Measurements from ENCODE around the gene RPTOR. TPM values are rescaled to one million over a fixed set of nuclear protein-coding genes. Genes with fewer than 3 reads are reported as not detected.
"Not testable (repeated sequence)": the region's sequence is repeated elsewhere in the genome, so short reads cannot be mapped to it uniquely, and the experiment has no call there.

Gene RPTOR
- total RNA-seq, 4 donors from 2014 or later = 19.0 to 48.3 (median 27.3) TPM

DNA sequence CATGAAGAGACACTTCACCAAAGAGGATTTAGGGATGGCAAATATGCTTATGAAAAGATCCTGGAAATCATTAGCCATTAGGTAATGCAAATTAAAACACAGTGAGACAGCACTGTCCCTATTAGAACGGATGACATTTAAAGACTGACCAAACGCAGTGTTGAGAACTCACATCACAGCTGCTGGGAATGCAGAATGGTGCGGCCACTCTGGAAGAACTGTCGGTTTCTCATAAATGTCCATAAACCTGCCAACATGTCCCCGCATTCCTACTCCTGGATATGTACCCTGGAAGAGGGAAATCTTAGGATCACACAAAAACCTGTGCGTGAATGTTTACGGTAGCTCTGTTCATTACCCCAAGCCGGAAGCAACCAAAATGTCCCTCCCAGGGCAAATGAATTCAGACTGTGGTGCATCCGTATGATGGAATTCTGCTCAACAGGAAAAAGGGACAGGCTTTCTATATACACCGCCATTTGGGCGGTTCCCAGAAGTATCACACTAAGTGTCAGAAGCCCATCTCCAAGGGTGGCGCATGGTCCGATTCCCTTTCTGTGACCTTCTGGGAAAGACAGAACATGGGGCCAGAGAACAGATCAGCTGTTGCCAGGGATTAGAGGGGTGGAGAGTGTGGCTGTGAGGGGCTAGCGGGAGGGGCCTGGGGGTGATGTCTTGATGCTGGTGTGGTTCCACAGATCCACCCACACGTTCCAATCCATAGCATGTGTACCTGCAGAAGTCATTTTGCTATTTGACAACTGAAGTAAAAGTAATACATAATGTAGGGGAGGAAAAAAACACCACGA is 249.8 kb downstream of the RPTOR start:
- Histone ChIP-seq H3K9me3 (no peaks in the 10 kb centered on the region), H3K4me1 (peaks cover 0 to 7% of the 10 kb centered on the region in 2 donors), H3K27me3 (no peaks in the 10 kb centered on the region), H3K27ac (peak overlapping the region in 1 of 2 donors; percentile 58), H3K36me3 (no peaks in the 10 kb centered on the region), H3K4me3 (no peak overlapping the region)
- TF ChIP-seq POLR2A (IDR thresholded peaks at IDR 0.05) = no peak
- TF ChIP-seq, protein P1, sequence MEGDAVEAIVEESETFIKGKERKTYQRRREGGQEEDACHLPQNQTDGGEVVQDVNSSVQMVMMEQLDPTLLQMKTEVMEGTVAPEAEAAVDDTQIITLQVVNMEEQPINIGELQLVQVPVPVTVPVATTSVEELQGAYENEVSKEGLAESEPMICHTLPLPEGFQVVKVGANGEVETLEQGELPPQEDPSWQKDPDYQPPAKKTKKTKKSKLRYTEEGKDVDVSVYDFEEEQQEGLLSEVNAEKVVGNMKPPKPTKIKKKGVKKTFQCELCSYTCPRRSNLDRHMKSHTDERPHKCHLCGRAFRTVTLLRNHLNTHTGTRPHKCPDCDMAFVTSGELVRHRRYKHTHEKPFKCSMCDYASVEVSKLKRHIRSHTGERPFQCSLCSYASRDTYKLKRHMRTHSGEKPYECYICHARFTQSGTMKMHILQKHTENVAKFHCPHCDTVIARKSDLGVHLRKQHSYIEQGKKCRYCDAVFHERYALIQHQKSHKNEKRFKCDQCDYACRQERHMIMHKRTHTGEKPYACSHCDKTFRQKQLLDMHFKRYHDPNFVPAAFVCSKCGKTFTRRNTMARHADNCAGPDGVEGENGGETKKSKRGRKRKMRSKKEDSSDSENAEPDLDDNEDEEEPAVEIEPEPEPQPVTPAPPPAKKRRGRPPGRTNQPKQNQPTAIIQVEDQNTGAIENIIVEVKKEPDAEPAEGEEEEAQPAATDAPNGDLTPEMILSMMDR (IDR thresholded peaks at IDR 0.05) = no peak
- intact Hi-C loops (cut with DNase I; ENCODE audit: low total_unique reads) = no loop called here
- DNase-seq = no peak

DNA sequence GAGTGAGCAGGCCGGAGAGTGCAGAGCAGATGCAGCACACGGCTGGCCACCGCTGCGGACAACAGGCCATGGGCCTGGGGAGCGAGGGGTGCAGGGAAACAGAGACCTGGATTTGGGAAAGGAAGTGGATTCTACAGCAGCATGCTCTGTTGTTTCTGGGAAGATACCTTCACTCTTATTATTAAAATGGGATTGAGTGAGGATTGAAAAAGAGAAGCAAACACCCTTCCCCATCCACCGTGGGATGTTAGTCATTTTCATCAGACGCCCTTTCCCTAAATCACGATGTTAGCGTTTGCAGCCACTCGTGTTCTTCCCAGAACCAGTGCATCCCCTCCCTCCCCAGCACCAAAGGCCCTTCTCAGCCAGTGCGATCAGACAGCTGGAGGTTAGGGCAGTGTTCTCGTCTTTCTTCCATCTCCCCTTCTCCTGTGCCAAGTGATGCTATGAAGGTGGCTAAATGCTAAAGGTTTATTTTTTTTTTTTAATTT is 250.5 kb downstream of the RPTOR start:
- TF ChIP-seq POLR2A (IDR thresholded peaks at IDR 0.05) = no peak
- TF ChIP-seq, protein P1 (IDR thresholded peaks at IDR 0.05) = no peak
- H3K9me3 ChIP-seq = no peaks in the 10 kb centered on the region
- H3K27me3 ChIP-seq = no peaks in the 10 kb centered on the region
- intact Hi-C loops (cut with DNase I; ENCODE audit: low total_unique reads) = no loop called here
- H3K4me3 ChIP-seq = no peak overlapping the region
- no peak for DNase-seq
- H3K4me1 ChIP-seq = peaks cover 0 to 7% of the 10 kb centered on the region in 2 donors
- no peaks in the 10 kb centered on the region for H3K36me3 ChIP-seq
- H3K27ac ChIP-seq = peak overlapping the region in 1 of 2 donors; percentile 58

DNA sequence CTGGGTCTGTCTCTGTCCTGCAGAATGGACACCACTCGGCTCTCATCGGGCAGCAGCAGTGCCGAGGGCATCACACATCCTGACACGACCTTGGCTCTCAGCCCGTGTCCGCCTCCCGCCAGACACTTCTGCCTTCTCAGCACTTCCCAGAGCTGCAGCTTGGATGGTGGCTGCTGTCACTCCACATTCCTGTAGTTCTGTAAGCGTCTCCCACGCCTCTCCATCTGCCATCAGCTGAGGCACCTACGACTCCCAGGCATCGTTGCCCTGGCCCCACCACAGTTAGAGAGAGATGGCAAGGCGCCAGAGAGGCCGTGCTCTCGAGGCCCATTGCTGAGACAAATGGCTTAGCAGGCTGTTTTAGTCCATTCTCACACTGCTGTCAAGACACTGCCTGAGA is 251.1 kb downstream of the RPTOR start:
- TF ChIP-seq POLR2A (IDR thresholded peaks at IDR 0.05) = no peak
- TF ChIP-seq, protein P1 (IDR thresholded peaks at IDR 0.05) = no peak
- no peaks in the 10 kb centered on the region for H3K9me3 ChIP-seq
- no peak for DNase-seq
- peaks cover 0 to 7% of the 10 kb centered on the region in 2 donors for H3K4me1 ChIP-seq
- no peaks in the 10 kb centered on the region for H3K36me3 ChIP-seq
- peak overlapping the region in 1 of 2 donors; percentile 58 for H3K27ac ChIP-seq
- H3K27me3 ChIP-seq = no peaks in the 10 kb centered on the region
- intact Hi-C loops (cut with DNase I; ENCODE audit: low total_unique reads) = no loop called here
- H3K4me3 ChIP-seq = no peak overlapping the region

DNA sequence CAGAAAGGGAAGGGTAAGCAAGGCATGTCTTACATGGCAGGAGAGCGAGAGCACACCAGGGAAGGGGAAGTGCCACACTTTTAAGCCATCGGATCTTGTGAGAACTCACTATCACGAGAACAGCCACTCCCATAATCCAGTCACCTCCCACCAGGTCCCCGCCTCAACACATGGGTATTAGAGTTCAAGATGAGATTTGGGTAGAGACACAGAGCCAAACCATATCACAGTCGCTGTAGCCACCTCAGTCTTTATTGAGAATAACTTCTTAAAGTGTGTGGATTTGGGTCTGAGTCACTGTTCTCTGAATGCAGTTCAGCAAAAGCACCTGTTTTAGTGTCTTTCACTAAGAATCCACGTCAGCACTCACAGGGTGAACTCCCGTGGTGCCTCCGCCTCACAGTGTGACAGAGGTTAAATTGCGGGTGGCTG is 251.8 kb downstream of the RPTOR start:
- intact Hi-C loops (cut with DNase I; ENCODE audit: low total_unique reads) = no loop called here
- Histone ChIP-seq H3K4me3 (no peak overlapping the region), H3K36me3 (no peaks in the 10 kb centered on the region), H3K9me3 (no peaks in the 10 kb centered on the region), H3K27ac (no peak overlapping the region), H3K27me3 (no peaks in the 10 kb centered on the region), H3K4me1 (peaks cover 0 to 4% of the 10 kb centered on the region in 2 donors)
- DNase-seq = no peak
- no peak for TF ChIP-seq POLR2A (IDR thresholded peaks at IDR 0.05)
- TF ChIP-seq, protein P1 (IDR thresholded peaks at IDR 0.05) = no peak

DNA sequence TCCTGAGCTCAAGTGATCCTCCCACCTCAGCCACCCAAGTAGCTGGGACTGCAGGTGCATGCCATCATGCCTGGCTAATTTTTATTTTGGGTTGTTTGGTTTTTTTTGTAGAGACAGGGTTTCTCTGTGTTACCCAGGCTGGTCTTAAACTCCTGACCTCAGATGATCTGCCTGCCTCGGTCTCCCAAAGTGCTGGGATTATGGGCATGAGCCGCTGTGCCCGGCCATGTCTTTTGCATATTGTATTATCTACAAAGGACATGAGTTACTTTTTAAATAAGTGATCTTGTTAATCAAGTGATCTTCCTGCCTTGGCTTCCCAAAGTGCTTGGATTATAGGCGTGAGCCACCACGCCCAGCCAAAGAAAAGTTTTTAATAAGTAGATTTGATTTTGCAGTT is 252.6 kb downstream of the RPTOR start:
- H3K36me3 ChIP-seq; H3K9me3 ChIP-seq; H3K27ac ChIP-seq; H3K27me3 ChIP-seq; H3K4me1 ChIP-seq; H3K4me3 ChIP-seq; DNase-seq; intact Hi-C loops (cut with DNase I; ENCODE audit: low total_unique reads): not testable (repeated sequence)
